ENCODE measurements around the gene ASCL3.
"Not testable (repeated sequence)": the region's sequence is repeated elsewhere in the genome, so short reads cannot be mapped to it uniquely, and the experiment has no call there.

ASCL3 gene

GRCh38 chr11:8942518-8943066 lies at the start of gene ASCL3:
Gene ASCL3, minus strand, starts transcription at chr11:8943016. Its CDS starts 4,855 bp downstream, at chr11:8938161.
- DNase-seq (ENCODE audit: low read depth) = no peak
- no peak within 1 kb of the TSS for H3K4me3 ChIP-seq (ENCODE audit: low read depth, low read length)

- H3K4me3 ChIP-seq (ENCODE audit: low read depth, low read length) = no peak overlapping the region
- peak; percentile 15 for DNase-seq (ENCODE audit: low read depth)
These were observed 46.6 kb upstream of the ASCL3 start for GRCh38 chr11:8989453-8989852.

- DNase-seq (ENCODE audit: low read depth) = no peak
- no peak overlapping the region for H3K4me3 ChIP-seq (ENCODE audit: low read depth, low read length)
These were observed 45.8 kb upstream of the ASCL3 start for GRCh38 chr11:8988329-8989234.

GRCh38 chr11:8987446-8987845 lies 44.6 kb upstream of the ASCL3 start:
- H3K4me3 ChIP-seq (ENCODE audit: low read depth, low read length) = no peak overlapping the region
- DNase-seq (ENCODE audit: low read depth) = no peak

- not testable (repeated sequence) for DNase-seq (ENCODE audit: low read depth); H3K4me3 ChIP-seq (ENCODE audit: low read depth, low read length)
These were observed 44.0 kb upstream of the ASCL3 start for GRCh38 chr11:8986772-8987171.

- DNase-seq (ENCODE audit: low read depth) = no peak
- H3K4me3 ChIP-seq (ENCODE audit: low read depth, low read length) = no peak overlapping the region
These were observed 42.6 kb upstream of the ASCL3 start for GRCh38 chr11:8985462-8985861.

GRCh38 chr11:8983552-8983951 lies 40.7 kb upstream of the ASCL3 start:
- no peak for DNase-seq (ENCODE audit: low read depth)
- H3K4me3 ChIP-seq (ENCODE audit: low read depth, low read length) = no peak overlapping the region

- DNase-seq (ENCODE audit: low read depth) = no peak
- H3K4me3 ChIP-seq (ENCODE audit: low read depth, low read length) = no peak overlapping the region
These were observed 37.7 kb upstream of the ASCL3 start for GRCh38 chr11:8980485-8980884.

GRCh38 chr11:8979365-8979764 lies 36.5 kb upstream of the ASCL3 start:
- not testable (repeated sequence) for H3K4me3 ChIP-seq (ENCODE audit: low read depth, low read length); DNase-seq (ENCODE audit: low read depth)

GRCh38 chr11:8973121-8973520 lies 30.3 kb upstream of the ASCL3 start:
- no peak for DNase-seq (ENCODE audit: low read depth)
- H3K4me3 ChIP-seq (ENCODE audit: low read depth, low read length) = no peak overlapping the region

GRCh38 chr11:8971924-8972316 lies 29.1 kb upstream of the ASCL3 start:
- no peak for DNase-seq (ENCODE audit: low read depth)
- H3K4me3 ChIP-seq (ENCODE audit: low read depth, low read length) = no peak overlapping the region

- H3K4me3 ChIP-seq (ENCODE audit: low read depth, low read length) = no peak overlapping the region
- no peak for DNase-seq (ENCODE audit: low read depth)
These were observed 28.5 kb upstream of the ASCL3 start for GRCh38 chr11:8971196-8971923.

GRCh38 chr11:8967184-8967583 lies 24.4 kb upstream of the ASCL3 start:
- no peak for DNase-seq (ENCODE audit: low read depth)
- no peak overlapping the region for H3K4me3 ChIP-seq (ENCODE audit: low read depth, low read length)

- DNase-seq (ENCODE audit: low read depth) = peak; percentile 39
- peak within 1 kb of the TSS; percentile 90 for H3K4me3 ChIP-seq (ENCODE audit: low read depth, low read length)
These were observed 21.8 kb upstream of the ASCL3 start, which contains the start of gene TMEM9B for GRCh38 chr11:8964324-8965320. Gene TMEM9B, minus strand, starts transcription at chr11:8964442. Its CDS starts 129 bp downstream, at chr11:8964313.

GRCh38 chr11:8963569-8964323 lies 20.9 kb upstream of the ASCL3 start:
- peak overlapping the region; percentile 90 for H3K4me3 ChIP-seq (ENCODE audit: low read depth, low read length)
- peak; percentile 13 for DNase-seq (ENCODE audit: low read depth)

GRCh38 chr11:8962841-8963240 lies 20.0 kb upstream of the ASCL3 start:
- no peak overlapping the region for H3K4me3 ChIP-seq (ENCODE audit: low read depth, low read length)
- DNase-seq (ENCODE audit: low read depth) = no peak

- no peak overlapping the region for H3K4me3 ChIP-seq (ENCODE audit: low read depth, low read length)
- no peak for DNase-seq (ENCODE audit: low read depth)
These were observed 18.6 kb upstream of the ASCL3 start for GRCh38 chr11:8961401-8961800.

- peak; percentile 39 for DNase-seq (ENCODE audit: low read depth)
- H3K4me3 ChIP-seq (ENCODE audit: low read depth, low read length) = no peak overlapping the region
These were observed 16.8 kb upstream of the ASCL3 start for GRCh38 chr11:8959546-8960166.

All from skeletal muscle cell (primary cell).